ENCODE measurements around the gene BSCL2.
"Not testable (repeated sequence)": the region's sequence is repeated elsewhere in the genome, so short reads cannot be mapped to it uniquely, and the experiment has no call there.

Gene BSCL2

GRCh38 chr11:62719302-62719978 lies 12.2 kb upstream of the BSCL2 start:
- DNase-seq (ENCODE audit: low read depth) = no peak

GRCh38 chr11:62716816-62717215 lies 9.6 kb upstream of the BSCL2 start:
- no peak for DNase-seq (ENCODE audit: low read depth)

GRCh38 chr11:62716206-62716605 lies 9.0 kb upstream of the BSCL2 start:
- DNase-seq (ENCODE audit: low read depth) = no peak

DNA sequence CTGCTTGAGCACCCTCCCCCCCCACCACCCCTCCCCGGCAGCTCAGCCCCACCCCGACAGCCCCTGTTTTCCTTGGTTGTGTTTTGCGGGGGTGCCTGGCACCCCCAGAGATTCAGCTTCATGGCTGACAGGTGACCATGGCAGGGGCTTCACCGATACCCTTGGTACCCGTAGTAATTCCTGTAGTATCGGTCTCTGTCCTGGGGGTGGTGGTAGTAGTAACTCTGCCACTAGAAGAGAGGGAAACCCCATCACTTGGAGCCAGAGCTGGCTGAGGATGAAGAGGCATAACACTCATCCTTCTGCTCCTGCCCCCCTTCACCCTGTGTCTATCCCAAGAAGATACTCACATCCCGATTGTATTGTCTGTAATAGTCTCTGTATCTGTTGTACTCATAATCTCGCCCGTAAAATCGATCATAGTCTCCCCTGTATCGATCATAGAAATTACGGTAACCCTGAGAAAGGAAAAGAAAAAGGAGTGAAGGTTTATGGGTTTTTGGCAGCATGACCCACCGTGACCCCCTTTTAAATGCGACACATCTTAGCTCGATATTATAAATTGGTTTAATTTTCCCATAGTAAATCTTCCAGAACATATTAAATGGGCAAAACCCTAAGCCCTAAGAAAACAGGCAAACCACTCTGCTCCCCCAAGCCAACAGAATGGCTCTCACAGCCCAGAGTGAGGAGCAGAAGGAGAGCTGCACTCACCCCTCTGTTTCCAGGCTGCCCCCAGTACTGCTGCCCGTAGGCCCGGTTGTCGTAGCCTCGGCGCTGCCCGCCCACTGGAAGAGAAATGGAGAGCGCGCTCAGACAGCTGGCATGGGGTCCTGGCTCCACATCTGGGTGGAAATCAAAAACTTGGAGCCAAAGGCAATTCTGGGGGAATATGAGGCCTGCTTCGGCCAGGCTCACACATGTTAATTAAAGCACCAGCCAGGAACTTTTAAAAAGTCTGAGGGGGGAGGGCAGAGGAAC lies 8.2 kb upstream of the BSCL2 start:
- DNase-seq (ENCODE audit: low read depth) = no peak

DNA sequence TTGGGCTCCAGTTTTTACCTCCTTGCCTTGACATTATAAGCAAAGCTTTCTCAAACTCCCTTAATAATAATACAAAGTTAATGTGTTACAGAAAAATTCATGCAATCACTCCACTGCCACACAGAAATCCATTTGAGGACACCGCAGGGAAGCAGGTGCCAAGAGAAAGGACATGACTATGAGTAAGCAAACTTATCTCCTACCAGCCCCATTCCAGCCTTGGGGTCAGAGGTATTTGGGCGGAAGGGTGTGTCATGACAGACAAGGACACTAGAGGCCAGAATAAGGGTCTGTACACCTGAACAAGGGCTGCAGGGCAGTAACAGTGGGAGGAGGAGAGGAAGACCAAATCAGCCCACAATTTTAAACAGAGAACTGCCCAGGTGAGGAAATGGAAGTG lies 6.1 kb upstream of the BSCL2 start:
- DNase-seq (ENCODE audit: low read depth) = no peak

GRCh38 chr11:62712861-62713260 lies 5.6 kb upstream of the BSCL2 start:
- DNase-seq (ENCODE audit: low read depth) = no peak

GRCh38 chr11:62712276-62712812 lies 5.1 kb upstream of the BSCL2 start:
- DNase-seq (ENCODE audit: low read depth) = no peak

- no peak for DNase-seq (ENCODE audit: low read depth)
Measured at GRCh38 chr11:62710001-62710345, 2.7 kb upstream of the BSCL2 start.

DNA sequence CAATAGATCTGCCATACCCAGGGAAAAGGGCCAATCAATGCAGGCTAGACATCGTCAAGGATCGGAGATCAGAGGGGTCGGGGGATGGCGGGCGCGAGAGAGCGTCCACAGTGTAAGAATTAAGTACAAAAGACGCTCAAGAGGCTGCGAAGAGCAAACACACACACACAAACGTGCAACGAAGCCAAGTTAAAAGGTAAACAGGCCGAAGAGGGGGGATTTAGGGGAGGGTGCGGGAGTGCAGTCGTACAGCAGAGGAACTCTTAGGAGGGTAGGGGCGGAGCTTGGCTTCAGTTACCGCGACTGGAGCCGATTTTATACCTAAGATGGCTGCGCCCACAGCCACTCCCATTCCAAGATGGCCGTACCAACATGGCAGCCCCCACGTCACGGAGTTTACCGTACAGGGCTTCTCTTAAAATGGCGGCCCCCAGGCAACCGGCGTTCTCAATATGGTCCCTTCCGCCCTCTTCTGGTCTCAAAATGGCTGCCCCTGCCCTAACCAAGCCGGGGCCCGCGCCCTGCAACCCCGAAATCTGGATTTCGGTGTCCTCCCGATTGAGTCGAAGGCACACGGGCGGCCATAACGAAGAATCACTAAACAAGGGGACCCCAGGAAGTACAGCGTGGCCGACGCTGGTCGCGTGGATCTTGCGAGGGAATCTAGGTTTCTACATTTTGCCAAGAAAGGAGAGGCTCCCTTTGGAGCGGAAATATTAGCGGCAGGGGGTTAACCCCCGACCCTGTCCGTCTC lies 2.2 kb upstream of the BSCL2 start:
- DNase-seq (ENCODE audit: low read depth) = peak; percentile 97

DNA sequence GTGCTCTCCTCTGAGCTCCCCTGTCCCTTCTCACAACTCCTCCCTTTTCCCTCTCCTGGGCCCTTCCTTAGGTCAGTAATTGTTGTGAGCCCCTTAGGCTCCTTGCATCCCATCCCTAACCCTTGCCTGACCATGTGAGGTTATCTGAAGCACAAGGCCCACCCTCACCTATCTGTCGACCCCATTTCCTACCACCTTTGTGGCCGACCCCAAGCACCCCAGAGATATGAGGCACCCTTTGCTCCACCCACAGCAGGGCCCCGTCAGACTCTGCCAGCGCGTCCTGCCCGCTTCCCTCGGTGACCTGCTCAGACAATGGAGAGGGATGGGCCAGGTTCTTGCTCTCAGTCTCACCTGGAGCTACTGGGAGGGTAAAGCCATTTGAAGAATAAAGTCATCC lies 1.6 kb upstream of the BSCL2 start:
- DNase-seq (ENCODE audit: low read depth) = peak; percentile 30

DNA sequence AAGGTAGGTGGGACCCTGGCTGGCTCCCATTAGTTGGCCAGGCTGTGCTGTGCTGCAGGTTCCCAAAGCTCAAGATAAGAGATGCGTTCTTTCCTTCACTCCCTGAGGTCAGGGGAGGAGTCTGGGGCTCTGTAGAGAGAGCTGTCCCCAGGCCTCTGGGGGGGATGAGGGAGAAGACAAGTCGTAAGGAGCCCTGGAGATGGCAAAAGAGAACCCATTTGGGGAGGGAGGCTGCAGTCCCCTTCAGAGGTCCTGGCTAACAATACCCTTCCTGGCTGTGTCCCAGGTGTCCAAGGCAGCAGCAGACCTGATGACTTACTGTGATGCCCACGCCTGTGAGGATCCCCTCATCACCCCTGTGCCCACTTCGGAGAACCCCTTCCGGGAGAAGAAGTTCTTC lies 1.2 kb upstream of the BSCL2 start:
- no peak for DNase-seq (ENCODE audit: low read depth)

- DNase-seq (ENCODE audit: low read depth) = no peak
Measured at GRCh38 chr11:62706850-62707247, 375 bp downstream of the BSCL2 start.

DNA sequence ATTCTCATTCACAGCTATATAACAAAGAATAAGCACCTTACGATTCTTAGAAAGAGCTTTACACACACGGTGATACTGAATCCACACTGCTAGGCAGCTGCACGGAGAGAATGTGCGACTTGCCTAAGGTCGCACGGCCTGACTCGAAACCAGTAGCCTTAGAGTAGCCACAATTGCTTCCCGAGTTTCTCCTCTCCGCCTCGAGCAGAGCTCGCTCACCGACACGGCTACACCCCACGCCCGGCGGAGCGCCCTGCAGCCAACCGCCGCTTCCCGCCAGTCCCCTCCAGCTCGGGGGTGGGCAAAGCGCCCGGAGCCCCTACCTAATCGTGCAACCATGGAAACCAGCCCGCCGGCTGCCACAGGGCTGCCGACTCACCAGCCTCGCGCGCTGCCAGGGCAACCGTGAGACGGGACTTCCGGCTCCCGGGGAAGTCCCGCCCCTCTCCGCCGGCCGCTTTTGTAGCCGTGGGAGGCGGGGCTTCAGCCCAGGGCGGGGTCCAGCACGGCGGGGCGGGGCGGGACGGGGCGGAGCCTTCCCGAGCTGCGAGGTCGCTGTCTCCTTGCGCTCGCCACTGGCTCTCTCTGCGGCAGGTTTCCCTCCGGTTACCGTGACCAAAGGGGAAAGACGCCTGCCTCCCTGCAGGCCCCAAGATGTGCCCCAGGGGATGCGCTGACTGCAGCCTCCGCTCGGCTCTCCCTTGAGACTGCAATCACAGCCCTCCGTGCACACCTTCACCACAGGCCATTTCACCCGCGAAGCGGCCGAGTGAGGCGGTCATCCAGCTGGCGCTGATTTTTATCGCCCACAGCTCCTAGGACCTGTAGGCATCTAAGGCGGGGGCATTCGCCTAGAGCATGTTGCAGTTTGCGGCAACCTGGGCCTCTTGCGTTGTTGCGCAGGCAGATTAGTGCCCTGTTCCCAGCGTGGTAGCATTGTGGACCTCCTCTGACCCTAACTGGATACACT lies 1.1 kb downstream of the BSCL2 start:
- DNase-seq (ENCODE audit: low read depth) = peak; percentile 90

DNA sequence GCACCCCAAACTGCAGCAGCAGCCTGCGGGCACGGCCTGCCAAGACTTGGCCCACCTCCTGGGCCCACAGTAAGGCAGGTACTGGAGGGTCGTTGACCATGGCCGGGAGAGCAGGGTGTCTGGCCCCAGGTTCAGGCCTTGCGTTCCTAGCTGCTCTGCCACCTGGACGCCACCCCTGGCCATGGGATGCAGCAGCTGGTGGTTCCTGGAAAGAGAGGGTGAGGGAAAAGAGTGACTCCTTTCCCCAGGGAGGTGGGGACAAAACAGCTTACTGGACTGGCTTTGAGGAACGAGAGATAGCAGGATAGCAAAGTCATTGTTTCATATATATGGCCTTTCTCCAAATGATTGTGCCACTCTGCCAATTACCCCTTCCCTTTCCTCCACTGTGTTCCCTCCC lies 1.8 kb downstream of the BSCL2 start:
- DNase-seq (ENCODE audit: low read depth) = no peak

GRCh38 chr11:62703921-62704320 lies 3.3 kb downstream of the BSCL2 start:
- not testable (repeated sequence) for DNase-seq (ENCODE audit: low read depth)

DNA sequence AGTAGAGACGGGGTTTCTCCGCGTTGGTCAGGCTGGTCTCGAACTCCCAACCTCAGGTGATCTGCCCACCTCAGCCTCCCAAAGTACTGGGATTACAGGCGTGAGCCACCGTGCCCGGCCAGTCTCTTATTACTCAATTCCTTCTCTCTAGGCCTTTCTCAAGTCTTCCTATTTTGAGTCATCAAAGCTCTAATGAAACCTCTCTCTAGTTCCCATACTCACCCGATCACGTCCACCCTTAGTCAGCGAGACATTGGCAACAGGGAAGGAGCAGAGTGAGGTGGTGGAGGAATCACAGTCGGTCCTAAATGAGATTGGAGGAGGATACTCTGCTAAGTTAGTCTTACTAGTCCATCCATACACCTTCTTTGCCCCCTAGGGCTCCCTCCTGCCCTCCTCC lies 5.0 kb downstream of the BSCL2 start:
- no peak for DNase-seq (ENCODE audit: low read depth)

DNA sequence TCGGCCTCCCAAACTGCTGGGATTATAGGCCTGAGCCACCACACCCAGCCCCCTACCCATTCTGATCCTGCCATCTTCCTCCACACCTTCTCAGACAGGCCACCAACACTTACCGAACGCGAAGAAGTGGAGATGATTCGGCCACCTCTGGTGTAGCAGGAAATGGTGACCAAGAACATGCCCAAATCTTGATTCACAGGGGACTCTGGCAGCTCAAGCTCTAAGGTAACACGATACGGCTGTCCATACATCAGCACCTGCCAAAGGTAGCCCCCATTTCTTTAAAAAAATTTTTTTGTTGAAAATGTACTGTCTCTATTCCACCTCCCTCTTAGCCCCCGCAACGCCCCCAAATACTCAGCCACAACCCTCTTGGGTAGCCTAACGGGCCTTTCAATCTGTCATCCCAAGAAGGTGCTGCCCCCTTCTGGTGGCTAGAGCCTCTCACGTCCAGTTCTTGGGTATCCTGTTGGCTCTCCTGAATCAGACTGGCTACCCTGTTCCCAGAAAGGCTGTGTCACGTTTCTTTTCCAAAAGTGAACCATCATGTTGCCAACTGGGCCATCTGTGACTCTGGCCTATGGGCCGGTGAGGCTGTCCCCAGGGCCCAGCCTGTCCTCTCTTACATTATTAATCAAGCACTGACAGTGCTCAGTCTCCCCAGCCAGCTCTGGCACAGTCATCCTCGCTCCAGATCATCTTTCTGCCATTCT lies 12.6 kb downstream of the BSCL2 start:
- DNase-seq (ENCODE audit: low read depth) = peak; percentile 66

- DNase-seq (ENCODE audit: low read depth) = not testable (repeated sequence)
Measured at GRCh38 chr11:62693624-62694023, 13.6 kb downstream of the BSCL2 start.

DNA sequence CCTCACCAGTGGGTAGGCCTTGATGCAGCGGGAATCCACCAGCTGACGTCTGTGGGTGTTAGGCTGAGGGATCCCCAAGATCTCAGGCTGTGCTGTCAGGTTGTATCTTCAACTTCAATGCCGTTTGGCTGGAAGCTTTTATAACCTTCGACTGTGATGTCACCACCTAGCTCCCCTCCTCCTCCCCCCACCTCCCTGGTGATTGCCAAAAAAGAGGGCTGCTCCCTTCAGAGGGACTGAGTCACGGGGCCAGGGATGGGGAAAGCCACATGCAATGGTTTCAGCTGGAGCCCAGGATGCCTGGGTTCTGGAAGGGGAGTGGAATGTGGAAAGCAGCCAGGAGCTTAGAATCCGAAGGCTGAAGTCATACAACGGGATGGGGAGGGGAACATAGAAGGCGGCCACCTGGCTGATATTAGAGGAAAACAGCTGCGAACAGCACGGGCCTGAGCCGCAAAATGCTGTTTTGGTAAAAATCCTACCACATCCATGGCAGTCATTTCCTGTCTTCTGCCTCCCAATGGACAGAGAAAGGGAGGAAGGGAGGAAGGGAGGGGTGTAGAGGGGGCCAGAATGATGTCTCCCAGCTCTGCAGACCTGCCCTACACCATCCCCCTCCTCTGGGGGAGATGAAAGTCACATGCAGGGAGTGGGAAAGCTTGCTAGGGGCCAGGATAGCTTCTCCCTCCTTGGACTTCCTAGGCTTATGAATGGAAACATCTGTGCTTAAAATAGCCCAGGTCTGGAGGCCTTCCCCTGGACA lies 17.6 kb downstream of the BSCL2 start, which contains the start of gene LRRN4CL:
LRRN4CL (minus strand) TSS at position 110 of the 763 bp plus-strand sequence. CDS start 1,022 bp downstream, outside the sequence.
- DNase-seq (ENCODE audit: low read depth) = no peak

DNA sequence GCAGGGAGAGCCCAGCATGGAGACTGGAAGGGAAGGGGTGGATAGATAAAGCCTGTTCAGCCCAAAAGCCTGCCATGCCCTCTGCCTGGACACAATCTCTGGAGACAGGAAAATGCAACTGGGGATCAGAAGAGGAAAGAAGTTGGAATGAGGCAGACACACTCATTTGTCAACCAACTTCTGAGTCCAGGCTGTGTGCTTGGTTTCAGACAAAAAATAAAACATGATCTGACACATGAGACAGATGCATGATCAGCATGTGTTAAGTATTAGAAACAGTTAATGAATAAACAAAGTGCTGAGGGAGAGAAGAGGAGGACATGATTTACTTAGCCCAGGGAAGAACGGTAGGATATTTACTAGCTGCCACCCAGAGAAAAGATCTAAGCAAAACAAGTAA lies 18.7 kb downstream of the BSCL2 start:
- no peak for DNase-seq (ENCODE audit: low read depth)

All from stimulated activated CD8-positive, alpha-beta memory T cell treated with anti-CD3 and anti-CD28 coated beads, Interleukin-12 subunit alpha, Interleukin-12 subunit beta, amount 100 ng/mL, for 1 hour (primary cell).